Retinal pigment epithelial cell (primary cell): ENCODE data around the gene LRRC55.

Experiments used
- DNase-seq: peaks from one replicate; pipeline ENCODE4 v3.0.0-alpha.2; 2010; ENCODE audit warnings: low read depth
- H3K4me3 ChIP-seq: 2 replicates; pipeline ENCODE4 v1.5.1; 2011; ENCODE audit warnings: mild to moderate bottlenecking, low read length, control low read depth, moderate library complexity
- CTCF ChIP-seq: conservative IDR thresholded peaks from 2 replicates; pipeline ENCODE4 v1.5.1; 2011; ENCODE audit warnings: low read depth, low read length, control low read depth, inconsistent platforms

The LRRC55 gene

GRCh38 chr11:57172031-57172430 is 9.7 kb upstream of the LRRC55 start:
- no peak overlapping the region for H3K4me3 ChIP-seq
- TF ChIP-seq CTCF: no peak
- no peak for DNase-seq

GRCh38 chr11:57174656-57175055 is 7.1 kb upstream of the LRRC55 start:
- H3K4me3 ChIP-seq: no peak overlapping the region
- TF ChIP-seq CTCF: no peak
- DNase-seq: no peak

- H3K4me3 ChIP-seq: no peak overlapping the region
- no peak for DNase-seq
These were observed 6.3 kb upstream of the LRRC55 start for GRCh38 chr11:57175478-57175877.

GRCh38 chr11:57178334-57178733 is 3.4 kb upstream of the LRRC55 start:
- no peak overlapping the region for H3K4me3 ChIP-seq
- TF ChIP-seq CTCF: no peak
- no peak for DNase-seq

More at GRCh38 chr11:57175478-57175877, 6.3 kb upstream of the LRRC55 start:
- no peak for TF ChIP-seq CTCF

- no peak for TF ChIP-seq CTCF
- no peak for DNase-seq
- no peak overlapping the region for H3K4me3 ChIP-seq
These were observed 2.1 kb upstream of the LRRC55 start for GRCh38 chr11:57179681-57180080.

- H3K4me3 ChIP-seq: no peak overlapping the region
- no peak for TF ChIP-seq CTCF
- no peak for DNase-seq
These were observed 1.6 kb upstream of the LRRC55 start for GRCh38 chr11:57180081-57180561.

- no peak for DNase-seq
- no peak for TF ChIP-seq CTCF
- no peak overlapping the region for H3K4me3 ChIP-seq
These were observed 789 bp upstream of the LRRC55 start for GRCh38 chr11:57180964-57181363.
